GM12864 (cell line): ENCODE measurements around the gene ACSL1.
"Not testable (repeated sequence)": the region's sequence is repeated elsewhere in the genome, so short reads cannot be mapped to it uniquely, and the experiment has no call there.

Source experiments
- DNase-seq: peaks from one replicate; pipeline ENCODE4 v3.0.0-alpha.2; 2011; ENCODE audit warnings: low read depth
- H3K4me3 ChIP-seq: 2 replicates; pipeline ENCODE4 v1.5.1; 2011; ENCODE audit warnings: mild to moderate bottlenecking, low read depth, low read length, control low read depth
- TF ChIP-seq, protein P1 (sequence below): IDR thresholded peaks from 2 replicates; pipeline ENCODE4 v1.5.1; 2011; ENCODE audit warnings: low read depth, mild to moderate bottlenecking, moderate library complexity, low read length, control low read depth, inconsistent platforms; ENCODE audit errors: missing control alignments

The ACSL1 gene

DNA sequence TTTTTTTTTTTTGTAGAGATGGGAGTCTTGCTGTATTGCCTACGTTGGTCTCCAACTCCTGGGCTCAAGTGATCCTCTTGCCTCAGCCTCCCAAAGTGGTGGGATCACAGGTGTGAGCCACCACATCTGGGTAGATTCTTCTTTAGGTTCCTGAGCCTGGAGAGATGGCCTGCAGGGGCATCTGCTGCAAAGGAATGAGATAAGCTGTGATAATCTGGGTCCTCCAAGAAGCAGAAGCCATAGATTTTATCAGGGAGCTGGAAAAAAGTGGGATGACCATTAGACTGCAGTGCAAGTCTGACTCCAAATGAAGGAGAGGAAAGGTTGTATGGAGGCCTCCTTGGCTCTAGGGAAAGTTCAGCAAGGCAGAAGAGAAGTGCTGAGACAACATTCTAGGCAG is 19.0 kb upstream of the ACSL1 start:
- TF ChIP-seq, protein P1, sequence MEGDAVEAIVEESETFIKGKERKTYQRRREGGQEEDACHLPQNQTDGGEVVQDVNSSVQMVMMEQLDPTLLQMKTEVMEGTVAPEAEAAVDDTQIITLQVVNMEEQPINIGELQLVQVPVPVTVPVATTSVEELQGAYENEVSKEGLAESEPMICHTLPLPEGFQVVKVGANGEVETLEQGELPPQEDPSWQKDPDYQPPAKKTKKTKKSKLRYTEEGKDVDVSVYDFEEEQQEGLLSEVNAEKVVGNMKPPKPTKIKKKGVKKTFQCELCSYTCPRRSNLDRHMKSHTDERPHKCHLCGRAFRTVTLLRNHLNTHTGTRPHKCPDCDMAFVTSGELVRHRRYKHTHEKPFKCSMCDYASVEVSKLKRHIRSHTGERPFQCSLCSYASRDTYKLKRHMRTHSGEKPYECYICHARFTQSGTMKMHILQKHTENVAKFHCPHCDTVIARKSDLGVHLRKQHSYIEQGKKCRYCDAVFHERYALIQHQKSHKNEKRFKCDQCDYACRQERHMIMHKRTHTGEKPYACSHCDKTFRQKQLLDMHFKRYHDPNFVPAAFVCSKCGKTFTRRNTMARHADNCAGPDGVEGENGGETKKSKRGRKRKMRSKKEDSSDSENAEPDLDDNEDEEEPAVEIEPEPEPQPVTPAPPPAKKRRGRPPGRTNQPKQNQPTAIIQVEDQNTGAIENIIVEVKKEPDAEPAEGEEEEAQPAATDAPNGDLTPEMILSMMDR = no peak
- no peak overlapping the region for H3K4me3 ChIP-seq
- DNase-seq = no peak

DNA sequence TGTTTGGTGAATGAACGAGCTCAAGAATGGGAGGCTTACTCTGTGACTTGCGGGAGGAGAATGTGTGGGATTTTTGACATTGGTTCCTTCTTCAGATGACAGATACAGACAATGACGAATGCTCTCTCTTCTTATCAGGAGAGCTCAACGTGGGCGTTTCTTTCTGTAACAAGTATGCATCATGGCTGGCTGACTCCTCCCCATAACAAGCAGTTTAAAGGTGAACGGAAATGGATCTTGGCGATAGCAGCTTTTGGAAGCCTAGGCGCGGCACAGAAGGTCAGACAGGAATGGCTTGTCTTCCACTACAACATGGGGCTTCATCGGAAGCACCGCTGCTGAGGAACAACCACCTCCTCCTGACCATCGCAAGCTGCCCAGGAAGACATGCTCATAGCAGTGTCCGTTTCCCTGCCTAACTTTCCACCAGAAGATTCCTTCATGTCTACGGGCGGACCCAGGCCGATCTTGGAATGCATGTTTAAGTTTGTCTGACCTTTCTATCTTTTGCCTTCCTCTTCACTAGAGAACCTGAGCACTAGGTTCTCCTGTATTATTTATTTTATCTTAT is 18.3 kb upstream of the ACSL1 start:
- no peak for DNase-seq
- TF ChIP-seq, protein P1 = no peak
- no peak overlapping the region for H3K4me3 ChIP-seq

DNA sequence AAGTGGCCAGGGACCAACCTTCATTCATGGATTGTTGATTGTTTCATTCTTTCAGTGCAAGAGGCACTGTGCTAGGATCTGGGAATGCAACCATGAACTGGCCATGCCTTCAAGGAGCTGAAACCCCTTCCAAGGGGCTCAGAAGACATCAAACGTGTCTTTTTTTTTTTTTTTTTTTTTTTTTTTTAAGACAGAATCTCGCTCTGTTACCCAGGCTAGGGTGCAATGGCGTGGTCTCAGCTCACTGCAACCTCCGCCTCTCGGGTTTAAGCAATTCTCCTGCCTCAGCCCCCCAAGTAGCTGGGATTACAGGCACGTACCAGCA is 13.3 kb upstream of the ACSL1 start:
- H3K4me3 ChIP-seq, DNase-seq: not testable (repeated sequence)

DNA sequence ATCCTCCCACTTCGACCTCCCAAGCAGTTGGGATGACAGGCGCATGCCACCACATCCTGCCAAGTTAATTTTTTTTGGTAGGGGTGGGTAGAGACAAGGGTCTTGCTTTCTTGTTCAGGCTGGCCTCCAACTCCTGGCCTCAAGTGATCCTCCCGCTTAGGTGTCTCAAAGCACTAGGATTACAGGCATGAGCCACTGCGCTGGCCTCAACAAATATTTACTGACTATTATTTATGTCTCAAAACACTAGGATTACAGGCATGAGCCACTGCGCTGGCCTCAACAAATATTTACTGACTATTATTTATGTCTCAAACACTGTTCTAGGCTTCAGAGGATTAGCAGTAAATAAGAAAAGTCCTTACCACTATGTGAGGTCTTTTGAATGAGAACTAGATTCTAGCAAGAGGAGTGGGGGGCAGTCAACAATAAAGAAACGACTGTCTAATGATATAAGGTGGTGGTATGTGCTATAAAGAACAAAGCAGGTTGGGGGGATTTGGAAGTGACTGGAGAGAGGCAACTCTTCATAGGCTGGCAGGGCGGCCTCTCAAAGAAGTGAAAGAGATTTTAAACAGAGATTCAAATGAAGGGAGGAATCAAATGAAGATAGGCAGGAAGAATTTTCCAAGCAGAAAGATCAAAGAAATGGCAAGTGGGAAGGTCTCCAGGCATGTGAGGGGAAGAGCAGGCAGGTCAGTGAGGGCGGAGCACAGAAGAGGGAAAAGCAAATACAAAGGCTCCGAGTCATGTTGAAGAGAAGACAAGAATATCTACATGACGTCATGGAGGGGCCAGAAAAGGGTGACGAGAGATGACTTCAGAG is 12.7 kb upstream of the ACSL1 start:
- TF ChIP-seq, protein P1 = no peak
- DNase-seq = no peak
- no peak overlapping the region for H3K4me3 ChIP-seq

DNA sequence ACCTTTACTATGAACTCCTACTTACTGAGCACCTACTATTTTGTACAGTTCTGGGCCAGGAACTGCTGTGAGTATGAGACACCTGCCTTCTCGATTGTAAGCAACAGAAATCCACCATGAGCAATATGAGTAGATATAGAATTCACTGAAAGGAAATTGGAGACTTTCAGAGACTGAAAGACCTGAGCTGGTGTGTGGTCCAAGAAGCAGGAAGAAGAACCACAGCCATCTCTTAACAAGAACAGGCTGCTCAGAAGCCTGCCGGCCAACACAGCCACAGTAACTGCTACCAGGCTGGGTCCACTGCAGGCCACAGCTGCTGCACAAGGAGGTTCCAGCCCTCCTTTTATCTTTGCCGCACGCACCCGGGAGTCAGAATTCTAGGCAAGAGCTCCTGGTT is 10.8 kb upstream of the ACSL1 start:
- TF ChIP-seq, protein P1 = no peak
- DNase-seq = no peak
- H3K4me3 ChIP-seq = no peak overlapping the region

DNA sequence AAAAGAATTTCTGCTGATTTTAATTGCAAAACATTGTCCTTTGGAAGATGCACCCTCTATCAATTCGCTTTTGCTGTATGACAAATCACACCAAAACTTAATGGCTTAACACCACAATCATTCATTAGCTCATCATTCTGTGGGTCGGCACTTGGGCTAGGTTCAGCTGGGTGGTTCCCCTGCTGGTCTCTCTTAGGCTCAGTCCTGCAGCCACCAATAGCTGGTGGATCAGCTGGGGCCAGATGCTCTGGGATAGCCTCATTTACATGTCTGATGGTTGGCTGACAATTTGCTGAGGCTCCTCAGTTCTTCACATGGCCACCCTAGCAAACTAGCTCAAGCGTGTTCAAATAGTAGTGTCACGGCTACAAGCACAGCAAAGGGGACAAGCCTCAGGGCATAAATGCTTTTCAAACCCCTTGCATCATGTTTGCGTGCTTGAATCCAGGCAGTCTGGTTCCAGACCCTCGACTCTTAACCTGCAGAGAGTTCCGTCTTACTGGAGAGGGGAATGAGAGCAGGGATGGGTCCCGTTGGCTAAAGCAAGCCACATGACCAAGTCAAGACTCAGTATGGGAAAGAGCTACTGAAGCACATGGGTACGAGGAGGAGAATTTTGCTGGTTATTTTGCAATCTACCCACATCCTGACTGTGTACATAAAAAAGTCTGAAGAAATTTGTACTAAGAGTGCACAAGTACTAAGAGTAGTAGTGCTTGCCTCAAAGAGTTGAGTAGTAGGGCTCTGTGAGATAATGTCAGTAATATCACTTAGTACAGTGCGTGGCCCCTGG is 7.5 kb upstream of the ACSL1 start:
- TF ChIP-seq, protein P1 = no peak
- no peak for DNase-seq
- H3K4me3 ChIP-seq = no peak overlapping the region

DNA sequence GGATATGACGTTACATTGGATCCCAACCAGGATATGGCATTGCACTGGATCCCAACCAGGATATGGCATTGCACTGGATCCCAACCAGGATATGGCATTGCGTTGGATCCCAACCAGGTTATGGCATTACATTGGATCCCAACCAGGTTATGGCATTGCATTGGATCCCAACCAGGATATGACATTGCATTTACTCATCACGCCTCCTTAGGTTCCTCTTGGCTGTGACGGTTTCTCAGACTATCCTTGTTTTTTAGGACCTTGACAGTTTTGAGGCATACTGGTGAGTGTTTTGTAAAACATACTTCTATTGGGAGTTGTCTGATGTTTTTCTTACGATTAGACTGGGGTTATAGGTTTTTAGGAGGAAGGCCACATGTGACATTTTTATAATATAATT is 5.4 kb upstream of the ACSL1 start:
- DNase-seq = no peak
- TF ChIP-seq, protein P1 = no peak
- H3K4me3 ChIP-seq = no peak overlapping the region
